Skin of body (tissue), 2 donors: Measurements from ENCODE around the gene MAEA. TPM values are rescaled to one million over a fixed set of nuclear protein-coding genes. Genes with fewer than 3 reads are reported as not detected.

Experiments
- DNase-seq: peaks from one replicate; lab custom pipeline; 2025; lab: John Stamatoyannopoulos, UW
- total RNA-seq: library from RNA; depleted of rRNA; stranded (reverse); fragments of >200 nt; gene quantifications from one replicate; pipeline ENCODE4 v1.2.3, GENCODE V29; 2014

MAEA gene
- total RNA-seq: 32.6 TPM

DNA sequence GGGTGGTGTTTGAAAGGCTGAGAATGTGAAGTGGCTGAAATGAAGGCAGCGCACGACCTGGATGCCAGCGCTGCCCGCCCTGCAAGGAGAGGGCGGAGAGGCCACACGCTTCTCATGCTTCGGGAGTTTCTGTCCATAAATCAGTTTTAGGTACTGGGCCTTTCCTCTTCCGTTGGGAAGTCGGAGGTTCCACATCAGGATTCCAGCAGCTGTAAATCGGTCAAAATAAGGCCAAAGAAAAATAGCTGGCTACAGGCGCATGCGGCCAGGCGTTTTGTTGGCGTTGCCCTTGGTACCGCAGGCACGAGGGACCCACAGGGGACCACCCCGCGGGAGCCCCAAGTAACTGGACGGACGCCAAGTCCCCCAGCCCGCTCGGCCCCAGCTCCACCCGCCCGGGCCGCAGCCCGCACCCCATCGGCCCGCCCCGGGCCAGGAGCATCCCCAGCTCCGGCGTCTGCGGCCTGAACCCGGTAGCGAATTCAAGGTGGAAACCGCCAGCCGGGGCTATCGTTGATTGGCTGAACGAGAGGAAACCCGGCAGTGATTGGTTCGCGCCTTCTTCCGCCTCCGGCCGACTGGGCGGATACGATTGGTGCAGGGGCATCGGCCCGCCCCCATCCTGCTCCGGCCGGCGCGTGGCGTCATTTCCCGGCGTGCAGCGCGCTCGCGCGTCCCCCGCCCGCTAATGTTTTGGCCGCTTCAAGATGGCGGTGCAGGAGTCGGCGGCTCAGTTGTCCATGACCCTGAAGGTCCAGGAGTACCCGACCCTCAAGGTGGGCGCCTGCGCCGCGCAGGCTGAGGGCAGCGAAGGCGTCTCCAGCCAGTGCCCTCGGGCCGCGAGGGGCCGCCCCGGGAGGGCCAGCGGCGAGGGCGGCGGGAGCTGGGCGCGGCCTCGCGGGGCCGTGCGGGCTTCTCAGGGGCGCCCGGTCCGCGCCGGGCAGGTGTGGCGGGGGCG is at the start of gene MAEA:
MAEA (plus strand) TSS at position 685 of the 958 bp plus-strand sequence; CDS start at position 708, 23 bp downstream.
- peak; percentile 97 for DNase-seq

DNA sequence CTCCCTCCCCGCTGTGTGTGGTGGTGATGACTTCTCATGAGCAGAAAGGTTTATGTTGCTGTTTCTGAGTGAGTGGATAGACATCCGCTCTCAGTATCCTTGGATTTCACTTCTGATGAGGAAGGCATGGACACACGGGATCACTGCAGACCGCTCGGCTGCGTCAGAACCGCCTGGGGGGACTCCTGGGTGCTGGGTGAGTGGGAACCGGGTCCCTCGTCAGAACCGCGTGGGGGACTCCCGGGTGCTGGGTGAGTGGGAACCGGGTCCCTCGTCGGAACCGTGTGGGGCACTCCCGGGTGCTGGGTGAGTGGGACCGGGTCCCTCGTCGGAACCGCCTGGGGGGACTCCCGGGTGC is 49.8 kb upstream of the MAEA start:
- no peak for DNase-seq

DNA sequence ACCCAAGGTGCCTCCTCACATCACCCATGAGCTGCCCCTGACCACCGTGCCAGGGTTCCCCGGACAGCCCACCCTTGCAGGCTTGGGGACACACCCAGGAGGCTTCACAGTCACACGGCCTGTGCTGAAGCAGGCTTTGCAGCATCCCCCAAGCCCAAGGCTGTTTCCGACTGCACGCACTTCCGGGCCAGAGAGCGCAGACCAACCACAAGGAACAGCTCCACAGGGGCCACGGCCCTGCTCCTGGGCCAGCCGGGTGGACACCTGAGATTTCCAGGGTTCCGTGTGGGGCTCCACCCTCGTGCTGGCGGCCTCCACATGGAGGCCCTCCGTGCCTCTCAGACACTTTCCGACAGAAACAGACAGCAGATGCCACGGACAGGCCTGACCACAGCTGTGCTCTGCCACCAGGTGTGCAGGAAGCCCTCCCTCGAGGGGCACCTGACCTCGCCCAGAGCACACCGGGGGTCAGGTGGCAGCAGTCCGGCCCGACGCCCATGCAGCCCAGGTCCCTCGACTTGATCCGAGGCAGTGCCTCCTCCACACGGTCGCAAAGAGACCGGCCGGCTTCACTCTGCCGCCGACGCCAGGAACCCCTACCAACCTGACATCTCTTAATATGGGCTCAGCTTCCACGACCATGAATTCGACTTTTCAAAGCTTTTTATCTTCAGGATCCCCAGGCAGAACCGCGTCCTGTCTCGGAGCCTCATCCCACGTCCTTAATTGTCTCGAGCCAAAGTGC is 48.8 kb upstream of the MAEA start:
- DNase-seq: no peak

- no peak for DNase-seq
These were observed 48.2 kb upstream of the MAEA start for GRCh38 chr4:1241466-1241935.

DNA sequence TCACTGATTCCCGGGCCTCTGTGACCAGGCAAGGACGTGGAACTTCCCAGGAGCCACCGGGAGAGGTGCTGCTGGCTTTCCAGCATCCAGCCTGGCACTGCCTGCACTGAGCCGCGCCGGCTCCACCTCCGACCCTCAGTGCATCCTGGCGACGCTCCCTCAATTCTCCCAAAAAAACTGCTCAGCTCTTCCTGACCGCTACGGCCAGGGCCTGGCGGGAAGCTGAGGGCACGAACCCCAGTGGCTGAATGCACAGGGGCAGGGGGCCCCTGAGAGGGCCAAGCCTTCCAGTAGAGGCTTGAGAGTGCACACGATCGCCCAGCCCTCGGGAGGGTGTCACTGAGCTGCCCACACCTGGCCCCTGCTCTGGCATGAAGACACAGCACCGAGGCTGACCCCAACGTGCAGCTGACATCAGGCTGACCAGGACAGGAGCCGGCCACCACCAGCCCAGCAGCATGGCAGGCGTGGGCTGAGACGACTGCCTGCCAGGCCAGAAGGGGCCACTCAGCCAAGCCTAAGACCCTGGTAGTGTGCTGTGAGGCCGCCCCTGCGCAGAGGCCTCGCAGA is 47.7 kb upstream of the MAEA start:
- no peak for DNase-seq

- no peak for DNase-seq
These were observed 46.9 kb upstream of the MAEA start for GRCh38 chr4:1242506-1243450.

DNA sequence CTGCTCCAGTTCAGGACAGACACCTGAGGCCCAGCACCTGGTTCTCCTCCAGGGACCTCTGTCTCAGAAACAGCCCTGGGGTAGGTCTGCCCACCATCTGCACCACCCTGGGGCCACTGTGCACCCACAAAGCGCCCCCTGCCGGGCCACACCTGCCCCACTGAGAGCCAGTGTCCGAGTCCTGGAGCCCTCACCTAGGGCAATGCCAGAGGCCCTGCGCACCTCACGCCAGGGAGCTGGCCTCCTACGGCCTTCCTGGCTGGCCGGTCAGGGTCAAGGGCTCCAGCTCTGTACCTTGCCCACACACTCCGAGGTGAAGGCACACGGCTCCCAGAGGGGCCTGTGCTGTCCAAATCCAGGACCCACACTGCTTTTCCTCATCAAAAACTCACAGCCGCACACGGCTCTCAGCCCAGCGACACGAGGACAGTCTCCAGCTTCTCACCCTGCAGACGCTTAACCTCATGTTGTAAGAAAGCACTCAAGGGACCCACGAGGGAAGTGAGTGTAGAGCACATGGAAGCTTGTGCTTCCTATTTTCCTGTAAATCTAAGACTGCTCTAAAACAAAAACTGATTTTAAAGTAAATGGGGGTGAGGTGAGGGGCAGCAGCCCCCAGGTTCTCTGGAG is 46.1 kb upstream of the MAEA start:
- DNase-seq: no peak

- no peak for DNase-seq
These were observed 45.4 kb upstream of the MAEA start for GRCh38 chr4:1244081-1244977.

GRCh38 chr4:1244978-1245471 is 44.7 kb upstream of the MAEA start:
- no peak for DNase-seq

DNA sequence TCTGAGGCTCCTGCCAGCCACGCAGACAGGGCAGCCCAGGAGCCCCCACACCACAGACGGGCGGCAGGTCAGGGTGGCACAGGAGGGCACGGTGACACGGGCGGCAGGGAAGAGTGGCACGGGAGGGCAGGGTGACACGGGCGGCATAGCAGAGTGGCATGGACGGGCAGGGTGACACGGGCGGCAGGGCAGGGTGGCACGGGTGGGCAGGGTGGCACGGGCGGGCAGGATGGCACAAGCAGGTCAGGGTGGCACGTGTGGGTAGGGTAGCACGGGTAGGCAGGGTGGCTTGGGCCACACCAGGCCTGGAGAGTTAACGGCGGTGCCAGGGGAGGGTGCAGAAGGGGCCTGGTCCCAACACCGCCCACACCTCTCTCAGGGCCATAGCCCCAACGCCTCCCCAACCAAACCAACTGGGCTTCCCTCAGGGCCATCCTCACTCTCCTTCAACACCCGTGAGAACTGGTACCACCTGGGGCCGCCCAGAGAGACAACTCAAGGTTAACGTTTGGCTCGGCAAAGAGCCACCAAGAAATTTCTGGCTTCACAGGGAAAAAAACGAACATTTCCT is 44.1 kb upstream of the MAEA start:
- no peak for DNase-seq

GRCh38 chr4:1246111-1246881 is 43.4 kb upstream of the MAEA start:
- no peak for DNase-seq

DNA sequence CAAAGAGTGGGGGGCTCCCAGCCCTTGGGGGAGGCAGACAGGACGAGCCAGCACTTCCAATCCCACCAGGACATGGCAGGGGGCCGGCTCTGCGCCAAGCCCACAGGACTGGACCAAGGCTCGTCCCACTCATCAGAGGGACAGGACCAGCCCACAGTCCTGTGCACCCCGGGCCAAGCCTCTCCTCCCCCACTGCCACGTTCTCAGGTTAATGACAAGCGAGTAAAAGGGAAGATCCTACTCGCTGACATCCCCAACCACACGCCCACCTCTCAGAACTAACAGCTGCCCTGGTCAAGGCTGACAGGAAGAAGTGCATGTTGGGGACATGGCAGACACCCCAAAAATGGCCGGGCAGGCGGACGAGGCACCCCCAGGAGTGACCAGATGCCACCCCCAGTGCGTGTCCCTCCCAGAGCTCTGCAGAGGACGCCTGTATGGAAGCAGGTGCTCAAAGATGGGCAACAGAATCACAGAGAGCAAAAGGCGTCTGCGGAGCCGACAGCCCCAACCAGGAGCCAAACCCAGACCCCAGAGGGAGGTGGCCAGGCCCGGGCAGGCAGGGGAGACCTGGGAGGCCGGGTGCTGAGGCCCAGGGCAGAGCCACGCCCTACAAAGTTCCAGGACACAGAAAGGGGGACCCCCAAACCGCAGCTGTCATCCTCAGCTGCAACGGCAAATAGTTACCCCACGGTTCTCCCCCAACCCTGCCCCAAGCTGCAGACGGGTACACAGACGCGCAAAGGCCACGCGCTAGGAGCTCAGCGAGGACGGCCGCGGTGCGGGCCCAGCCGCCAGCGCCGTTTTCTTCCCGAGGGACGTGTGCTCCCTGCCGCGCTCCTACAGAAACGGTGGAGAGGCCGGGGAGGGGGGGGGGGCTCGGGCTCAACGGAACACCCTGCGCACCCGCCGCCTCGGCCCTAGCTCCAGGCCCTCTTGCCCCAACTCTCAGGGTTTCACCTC is 42.5 kb upstream of the MAEA start:
- no peak for DNase-seq

GRCh38 chr4:1247864-1248244 is 41.8 kb upstream of the MAEA start:
- DNase-seq: no peak

- DNase-seq: peak; percentile 92
These were observed 41.2 kb upstream of the MAEA start, which contains the start of gene CTBP1 for GRCh38 chr4:1248245-1249147. TSS of gene CTBP1 (minus strand) at chr4:1249130. CDS start at chr4:1241331, 7,799 bp downstream.

DNA sequence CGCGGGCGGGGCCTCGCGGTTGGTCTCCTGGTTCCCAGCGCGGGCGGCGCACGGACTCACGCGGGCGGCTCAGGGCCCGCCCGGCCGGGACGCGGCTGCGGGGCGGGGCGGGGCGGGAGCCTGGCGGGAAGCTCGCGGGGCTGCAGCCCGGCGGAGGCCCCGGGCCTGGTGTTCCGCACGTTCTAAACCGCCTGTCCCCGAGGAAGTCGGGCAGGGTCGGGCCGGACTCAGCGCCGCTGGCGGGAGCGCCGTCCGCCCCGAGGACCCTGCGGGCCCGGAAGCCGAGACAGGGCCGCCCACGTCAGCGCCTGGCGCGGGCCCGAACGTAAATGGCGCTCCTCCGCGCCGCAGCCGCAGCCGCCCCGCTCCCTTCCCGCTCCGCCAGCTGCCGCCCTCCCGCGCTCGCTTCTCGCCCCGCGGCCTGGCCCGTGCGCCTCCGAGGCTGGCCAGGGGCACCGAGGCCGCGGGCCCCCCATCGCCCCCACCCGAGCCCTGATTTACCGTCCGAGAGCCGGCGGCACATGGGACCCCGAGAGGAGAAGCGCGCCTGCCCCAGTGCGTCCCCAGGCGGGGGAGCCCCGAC is 40.5 kb upstream of the MAEA start:
- peak; percentile 75 for DNase-seq
